ENCODE data around the gene TBC1D17. TPM values are rescaled to one million over a fixed set of nuclear protein-coding genes. Genes with fewer than 3 reads are reported as not detected.

The TBC1D17 gene
- total RNA-seq, 1 donor from 2014 or later, result 8.3 TPM

- peak in 1 of 2 donors; percentile 74 for DNase-seq (ENCODE audit: low read depth in 2 of 2)
These were observed 29.5 kb upstream of the TBC1D17 start for GRCh38 chr19:49847731-49848696.

GRCh38 chr19:49848938-49849337 lies 28.6 kb upstream of the TBC1D17 start:
- DNase-seq (ENCODE audit: low read depth in 2 of 2), result no peak

DNA sequence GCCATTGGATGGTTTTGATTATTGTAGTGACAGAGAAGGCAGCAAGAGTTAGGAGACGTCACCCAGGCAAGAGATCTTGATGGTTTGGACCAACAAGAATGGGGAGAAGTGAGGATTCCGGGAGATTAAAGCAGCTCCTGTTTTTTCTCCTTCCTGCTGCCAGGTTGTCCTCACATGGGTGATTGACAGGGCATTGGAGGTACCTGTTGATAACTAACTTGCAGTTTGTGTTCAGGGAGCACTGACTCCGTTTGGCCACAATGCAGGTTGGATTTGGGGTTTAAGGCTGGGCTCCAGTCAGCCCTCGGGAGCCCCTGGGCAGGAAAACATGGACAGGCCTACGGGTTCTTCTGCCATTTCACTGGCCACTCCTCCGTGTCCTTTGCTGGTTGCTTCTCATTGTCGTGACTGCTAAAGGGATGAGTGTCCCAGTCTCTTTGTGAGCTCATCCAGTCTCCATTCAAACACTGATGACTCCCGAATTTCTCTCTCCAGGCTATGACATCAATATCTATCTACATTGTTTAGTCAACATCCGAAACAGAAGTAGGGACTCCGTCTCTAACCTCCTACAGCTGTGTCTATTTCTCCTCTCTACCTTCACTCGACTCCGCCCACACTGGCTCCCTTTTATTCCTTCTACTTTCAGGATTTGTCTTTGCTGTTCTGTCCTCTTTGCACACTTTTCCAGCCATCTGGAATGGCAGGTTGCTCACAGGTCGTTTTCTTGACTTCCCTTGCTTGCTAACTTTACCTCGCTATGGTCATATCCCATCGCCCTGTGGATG lies 27.9 kb upstream of the TBC1D17 start:
- no peak for DNase-seq (ENCODE audit: low read depth in 2 of 2)

GRCh38 chr19:49850221-49850486 lies 27.3 kb upstream of the TBC1D17 start:
- DNase-seq (ENCODE audit: low read depth in 2 of 2), result no peak

GRCh38 chr19:49850487-49851342 lies 26.8 kb upstream of the TBC1D17 start, which contains the start of gene PTOV1:
Gene PTOV1, plus strand, starts transcription at chr19:49851159.
- DNase-seq (ENCODE audit: low read depth in 2 of 2), result peak; percentile 92 to 95

DNA sequence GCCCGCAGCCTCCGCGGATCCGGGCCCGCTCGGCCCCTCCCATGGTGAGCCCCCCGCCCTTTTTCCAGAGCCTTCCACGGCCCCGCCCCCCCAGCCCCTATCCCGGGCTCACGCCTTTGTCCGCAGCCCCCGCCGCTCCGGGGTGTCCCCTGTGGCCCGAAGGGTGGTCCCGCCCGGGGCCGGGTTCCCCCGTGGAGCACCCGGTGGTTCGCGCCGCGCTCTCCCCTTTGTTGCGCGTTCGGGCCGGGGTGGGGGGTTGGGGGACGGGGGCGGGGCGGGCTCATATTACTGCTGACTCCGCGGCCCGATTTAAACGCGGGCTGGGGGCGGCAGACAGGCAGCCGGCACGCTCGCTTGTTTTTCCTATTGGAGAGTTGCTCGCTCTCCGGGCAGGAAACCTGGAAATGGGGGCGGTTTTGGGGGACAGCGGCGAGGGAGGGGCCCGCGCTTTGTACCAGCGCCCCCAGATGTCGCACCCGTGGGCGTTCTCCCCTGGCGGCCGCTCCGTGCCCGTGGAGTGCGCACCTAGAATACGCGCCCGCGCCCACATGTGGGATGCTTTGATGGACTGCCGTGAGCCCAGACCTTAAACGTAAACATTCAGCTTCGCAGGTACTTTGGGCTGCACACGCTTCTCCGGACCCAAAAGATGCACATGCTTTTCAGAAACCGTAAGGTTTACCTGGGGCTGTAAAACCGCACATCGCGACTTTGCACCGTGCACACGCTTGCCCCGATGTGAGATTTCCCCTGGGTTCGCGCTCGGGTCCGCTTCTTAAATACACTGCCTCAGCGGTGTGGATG lies 25.8 kb upstream of the TBC1D17 start:
- DNase-seq (ENCODE audit: low read depth in 2 of 2), result peak; percentile 33 to 56

- DNase-seq (ENCODE audit: low read depth in 2 of 2), result no peak
These were observed 24.8 kb upstream of the TBC1D17 start for GRCh38 chr19:49852631-49853126.

DNA sequence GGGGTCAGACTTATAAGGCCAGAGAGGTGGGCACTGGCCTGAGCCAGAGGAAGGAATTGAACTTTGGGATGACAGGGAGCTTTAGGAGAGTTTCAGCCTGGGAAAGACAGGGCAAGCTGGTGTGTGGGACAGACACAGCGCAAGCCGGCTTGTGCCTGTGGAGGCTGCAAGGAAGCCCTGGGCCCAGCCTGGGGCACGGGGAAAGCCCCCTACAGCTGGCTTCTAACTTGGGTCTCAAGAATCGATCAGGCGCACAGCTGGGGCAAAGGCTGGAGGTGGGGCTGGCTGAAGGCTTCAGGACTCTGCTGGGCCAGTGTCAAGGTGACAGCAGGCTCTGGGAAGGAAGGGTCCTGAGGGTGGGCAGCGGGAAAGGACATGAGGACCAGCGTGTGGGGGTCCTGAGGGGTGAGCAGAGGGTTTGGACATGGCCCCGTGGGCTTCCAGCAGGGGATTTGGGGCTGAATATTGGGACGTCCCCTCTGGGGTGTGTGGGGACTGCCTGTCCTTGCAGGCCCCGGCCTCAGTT lies 23.6 kb upstream of the TBC1D17 start:
- no peak for DNase-seq (ENCODE audit: low read depth in 2 of 2)

DNA sequence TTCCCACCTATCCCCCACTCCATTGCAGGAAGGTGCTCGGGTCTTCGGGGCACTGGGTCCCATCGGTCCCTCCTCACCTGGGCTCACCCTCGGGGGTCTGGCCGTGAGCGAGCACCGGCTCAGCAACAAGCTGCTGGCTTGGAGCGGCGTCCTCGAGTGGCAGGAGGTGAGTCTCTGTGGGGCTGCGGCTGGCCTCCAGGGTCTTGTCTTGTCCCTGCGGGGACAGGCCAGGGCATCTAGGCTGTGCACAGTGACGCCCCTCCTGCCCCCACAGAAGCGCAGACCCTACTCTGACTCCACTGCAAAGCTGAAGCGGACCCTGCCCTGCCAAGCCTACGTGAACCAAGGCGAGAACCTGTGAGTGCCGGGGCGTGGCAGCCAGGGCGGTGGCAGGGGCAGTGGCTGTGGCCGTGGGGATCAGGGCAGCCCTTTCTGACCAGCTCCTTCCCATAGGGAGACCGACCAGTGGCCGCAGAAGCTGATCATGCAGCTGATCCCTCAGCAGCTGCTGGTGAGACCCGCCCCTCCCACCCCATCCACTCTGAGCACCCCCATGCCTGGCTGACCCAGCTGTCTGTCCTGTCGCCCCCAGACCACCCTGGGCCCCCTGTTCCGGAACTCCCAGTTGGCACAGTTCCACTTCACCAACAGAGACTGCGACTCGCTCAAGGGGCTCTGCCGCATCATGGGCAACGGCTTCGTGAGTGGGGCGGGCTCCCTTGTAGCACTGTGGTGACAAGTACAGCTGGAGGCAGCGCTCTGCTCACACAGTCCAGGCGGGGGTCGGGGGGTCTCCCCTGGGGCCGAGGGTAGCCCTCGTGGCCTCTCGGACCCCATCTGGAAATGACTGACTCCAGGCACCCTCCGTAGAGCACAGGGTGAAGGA lies 22.9 kb upstream of the TBC1D17 start:
- no peak for DNase-seq (ENCODE audit: low read depth in 2 of 2)

- no peak for DNase-seq (ENCODE audit: low read depth in 2 of 2)
These were observed 22.2 kb upstream of the TBC1D17 start for GRCh38 chr19:49855277-49855675.

GRCh38 chr19:49855676-49856573 lies 21.6 kb upstream of the TBC1D17 start:
- no peak for DNase-seq (ENCODE audit: low read depth in 2 of 2)

DNA sequence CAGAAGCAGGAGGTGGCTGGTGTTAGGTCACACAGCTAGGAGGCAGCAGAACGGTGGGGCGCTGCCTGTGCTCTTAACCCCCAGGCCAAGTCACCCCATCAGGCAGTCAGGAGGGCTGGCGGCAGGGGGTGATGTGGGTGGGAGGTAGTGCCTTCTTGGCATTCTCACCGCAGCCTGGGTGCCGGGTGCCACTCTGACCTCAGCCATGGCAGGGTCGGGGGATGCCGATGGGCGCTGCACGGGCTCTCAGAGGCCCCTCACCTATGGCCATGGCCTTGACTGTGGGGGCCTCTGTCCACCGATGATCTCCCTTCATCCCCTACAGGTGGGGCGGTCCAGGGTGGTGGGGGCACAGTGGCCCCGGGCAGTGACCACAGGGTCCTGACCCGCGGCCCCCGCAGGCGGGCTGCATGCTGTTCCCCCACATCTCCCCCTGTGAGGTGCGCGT lies 20.9 kb upstream of the TBC1D17 start:
- no peak for DNase-seq (ENCODE audit: low read depth in 2 of 2)

DNA sequence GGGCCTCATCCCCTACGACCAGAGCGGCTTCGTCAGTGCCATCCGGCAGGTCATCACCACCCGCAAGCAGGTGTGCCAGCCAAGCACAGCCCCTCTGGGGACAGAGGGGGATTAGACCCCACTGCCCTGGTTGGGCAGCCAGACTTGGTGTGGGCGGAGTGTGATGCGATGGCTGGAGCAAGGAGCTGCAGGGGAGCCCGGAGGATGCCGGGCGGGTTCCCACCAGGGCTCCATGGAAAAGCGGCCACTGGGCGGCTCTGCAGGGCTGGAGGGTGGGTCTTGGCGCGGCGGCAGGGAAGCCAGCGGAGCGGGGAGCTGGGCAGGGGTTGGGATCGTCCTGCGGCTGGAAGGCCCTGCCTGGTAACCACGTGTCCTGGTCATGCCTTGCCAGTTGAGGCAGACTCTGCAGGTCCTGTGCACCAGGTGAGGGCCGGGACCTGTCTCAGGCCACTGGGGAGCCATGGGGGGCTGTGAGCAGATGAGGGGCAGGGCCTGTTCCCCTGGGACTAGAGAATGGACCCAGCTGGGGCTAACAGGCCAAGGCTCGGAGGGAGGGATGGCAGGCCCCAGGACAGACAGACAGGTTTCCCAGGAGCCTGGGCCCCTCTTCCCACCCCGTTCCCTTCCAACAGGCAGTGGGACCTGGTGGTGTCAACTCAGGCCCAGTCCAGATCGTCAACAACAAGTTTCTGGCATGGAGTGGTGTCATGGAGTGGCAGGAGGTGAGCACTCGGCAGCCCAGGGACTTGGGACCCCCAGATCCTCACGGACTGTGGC lies 20.3 kb upstream of the TBC1D17 start:
- DNase-seq (ENCODE audit: low read depth in 2 of 2), result no peak

- DNase-seq (ENCODE audit: low read depth in 2 of 2), result no peak
These were observed 19.7 kb upstream of the TBC1D17 start for GRCh38 chr19:49857838-49858087.

DNA sequence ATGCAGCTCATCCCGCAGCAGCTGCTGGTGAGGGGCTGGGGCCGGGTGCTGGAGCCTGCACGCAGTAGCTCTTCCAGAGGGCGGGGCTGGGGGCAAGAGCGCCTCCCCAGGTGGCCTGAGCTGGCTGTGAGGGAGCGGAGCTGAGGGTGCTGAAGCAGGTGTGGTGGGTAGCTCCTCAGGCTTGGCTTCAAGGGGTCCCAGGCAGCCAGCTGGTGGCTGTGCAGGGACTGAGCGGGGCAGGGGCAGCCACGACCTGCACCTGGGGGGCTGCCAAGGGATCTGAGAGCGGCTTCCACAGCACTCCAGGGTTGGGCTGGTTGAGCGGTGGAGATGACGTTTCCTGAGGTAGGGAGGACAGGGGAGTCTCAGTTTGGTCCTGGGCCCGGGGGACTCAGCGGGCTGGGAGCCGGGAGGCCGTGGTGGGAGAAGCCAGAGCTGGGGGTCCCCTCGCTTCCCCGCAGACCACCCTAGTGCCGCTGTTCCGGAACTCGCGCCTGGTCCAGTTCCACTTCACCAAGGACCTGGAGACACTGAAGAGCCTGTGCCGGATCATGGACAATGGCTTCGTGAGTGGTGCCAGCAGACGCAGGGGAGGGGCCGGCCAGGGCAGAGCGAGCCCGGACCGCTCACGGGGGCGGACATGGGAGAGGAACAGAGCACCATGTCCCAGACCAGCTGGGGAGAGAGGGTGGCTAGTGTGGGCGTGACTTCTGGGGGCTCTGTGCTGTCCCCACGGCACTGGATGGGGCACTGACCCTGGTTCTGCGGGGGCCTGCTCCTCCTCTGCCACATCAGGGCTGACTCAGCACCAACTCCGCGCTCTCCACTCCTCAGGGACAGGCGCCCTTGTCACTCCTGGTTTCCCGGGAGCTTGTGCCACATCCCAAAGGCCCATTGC lies 19.2 kb upstream of the TBC1D17 start:
- no peak for DNase-seq (ENCODE audit: low read depth in 2 of 2)

DNA sequence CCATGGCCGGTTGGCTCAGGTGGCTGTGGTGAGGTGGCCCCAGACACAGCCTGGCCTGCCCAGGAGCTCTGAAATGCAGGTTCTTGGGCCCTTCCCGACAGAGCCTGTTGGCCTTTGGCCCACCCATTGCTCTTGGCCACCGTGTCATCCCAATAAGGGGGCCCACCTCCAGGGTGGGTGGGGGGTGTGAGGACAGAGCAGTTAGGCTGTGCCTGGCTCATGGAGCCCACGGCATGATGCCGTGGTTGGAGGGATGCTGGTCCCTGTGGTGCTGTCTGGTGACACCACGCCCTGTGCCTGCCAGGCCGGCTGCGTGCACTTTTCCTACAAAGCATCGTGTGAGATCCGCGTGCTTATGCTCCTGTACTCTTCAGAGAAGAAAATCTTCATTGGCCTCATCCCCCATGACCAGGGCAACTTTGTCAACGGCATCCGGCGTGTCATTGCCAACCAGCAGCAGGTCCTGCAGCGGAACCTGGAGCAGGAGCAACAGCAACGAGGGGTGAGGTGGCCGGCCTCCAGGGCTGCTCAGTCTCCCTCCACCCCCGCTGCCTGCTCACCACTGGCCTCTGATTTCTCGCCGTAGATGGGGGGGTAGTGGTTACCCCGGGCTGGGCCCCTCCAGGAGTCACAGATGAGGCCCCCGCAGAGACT lies 17.7 kb upstream of the TBC1D17 start:
- no peak for DNase-seq (ENCODE audit: low read depth in 2 of 2)

Data from lung microvascular endothelial cell (primary cell).